ENCODE measurements around the gene SCLT1.

SCLT1 gene

DNA sequence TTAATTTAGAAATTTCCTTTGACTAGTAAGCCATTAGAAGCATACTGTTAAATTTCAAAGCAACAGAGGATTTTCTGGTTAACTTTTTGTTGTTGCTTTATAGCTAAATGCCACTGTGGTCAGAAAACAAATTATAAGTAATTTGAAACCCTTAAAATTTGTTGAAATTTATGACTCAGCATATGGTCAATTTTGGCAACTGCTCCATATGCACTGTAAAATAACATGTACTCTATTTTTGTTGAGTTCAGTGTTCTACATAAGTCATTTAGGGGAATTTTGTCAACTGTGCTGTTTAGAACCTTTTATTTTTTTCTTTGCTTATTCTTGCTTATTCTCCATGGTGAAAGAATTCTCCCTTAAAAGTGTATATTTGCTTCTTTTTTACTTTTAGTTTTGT is 28.6 kb downstream of the SCLT1 start:
- peak; percentile 0 for DNase-seq

DNA sequence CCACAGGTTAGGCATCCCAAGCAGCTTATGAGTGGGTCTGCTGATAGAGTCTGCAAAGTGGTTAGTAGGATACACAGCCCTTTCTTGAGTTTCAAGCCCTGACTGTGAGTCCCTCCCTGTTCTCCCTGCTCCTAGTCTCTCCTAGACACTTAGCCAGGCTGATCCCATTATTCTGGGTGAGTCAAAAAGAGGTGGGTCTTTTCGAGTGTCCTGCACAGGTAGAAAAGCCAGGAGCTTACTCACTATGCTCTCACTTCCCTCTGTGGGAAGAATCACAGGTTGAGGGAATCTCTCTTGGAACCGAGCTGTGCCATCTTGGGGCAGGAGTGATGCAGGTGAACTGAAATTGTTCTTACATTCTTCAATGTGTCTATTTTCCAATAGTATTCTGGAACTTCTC is 29.7 kb downstream of the SCLT1 start:
- no peak for DNase-seq

DNA sequence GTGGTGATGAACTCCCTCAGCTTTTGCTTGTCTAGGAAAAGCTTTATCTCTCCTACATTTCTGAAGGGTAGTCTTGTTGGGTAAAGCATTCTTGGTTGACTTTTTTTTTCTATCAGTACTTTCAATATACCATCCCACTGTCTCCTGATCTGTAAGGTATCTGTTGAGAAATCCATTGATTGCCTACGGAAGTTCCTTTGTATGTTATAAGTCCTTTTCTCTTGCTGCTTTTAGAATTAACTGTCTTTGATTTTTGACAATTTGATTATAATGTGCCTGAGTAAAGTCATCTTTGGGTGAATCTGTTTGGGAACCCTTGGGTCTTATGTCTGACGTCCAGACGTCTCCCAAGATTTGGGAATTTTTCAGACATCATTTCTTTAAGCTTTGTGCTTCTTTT is 30.8 kb downstream of the SCLT1 start:
- no peak for DNase-seq

DNA sequence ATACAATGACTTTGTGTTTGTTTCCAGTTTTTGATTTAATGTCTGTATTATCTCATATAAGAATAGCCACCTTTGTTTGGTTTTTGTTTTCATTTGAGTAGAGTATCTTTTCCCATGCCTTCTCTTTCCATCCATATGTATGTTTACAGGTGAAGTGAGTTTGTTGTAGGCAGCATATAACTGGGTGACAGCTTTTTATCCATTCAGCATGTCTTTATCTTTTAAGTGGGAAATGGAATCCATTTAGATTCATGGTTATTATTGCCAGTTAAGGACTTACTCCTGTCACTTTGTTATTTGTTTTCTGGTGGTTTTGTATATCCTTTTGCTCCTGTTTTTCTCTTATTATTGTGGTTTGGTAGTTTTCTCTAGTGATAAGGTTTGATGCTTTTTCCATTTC is 34.3 kb downstream of the SCLT1 start:
- no peak for DNase-seq

DNA sequence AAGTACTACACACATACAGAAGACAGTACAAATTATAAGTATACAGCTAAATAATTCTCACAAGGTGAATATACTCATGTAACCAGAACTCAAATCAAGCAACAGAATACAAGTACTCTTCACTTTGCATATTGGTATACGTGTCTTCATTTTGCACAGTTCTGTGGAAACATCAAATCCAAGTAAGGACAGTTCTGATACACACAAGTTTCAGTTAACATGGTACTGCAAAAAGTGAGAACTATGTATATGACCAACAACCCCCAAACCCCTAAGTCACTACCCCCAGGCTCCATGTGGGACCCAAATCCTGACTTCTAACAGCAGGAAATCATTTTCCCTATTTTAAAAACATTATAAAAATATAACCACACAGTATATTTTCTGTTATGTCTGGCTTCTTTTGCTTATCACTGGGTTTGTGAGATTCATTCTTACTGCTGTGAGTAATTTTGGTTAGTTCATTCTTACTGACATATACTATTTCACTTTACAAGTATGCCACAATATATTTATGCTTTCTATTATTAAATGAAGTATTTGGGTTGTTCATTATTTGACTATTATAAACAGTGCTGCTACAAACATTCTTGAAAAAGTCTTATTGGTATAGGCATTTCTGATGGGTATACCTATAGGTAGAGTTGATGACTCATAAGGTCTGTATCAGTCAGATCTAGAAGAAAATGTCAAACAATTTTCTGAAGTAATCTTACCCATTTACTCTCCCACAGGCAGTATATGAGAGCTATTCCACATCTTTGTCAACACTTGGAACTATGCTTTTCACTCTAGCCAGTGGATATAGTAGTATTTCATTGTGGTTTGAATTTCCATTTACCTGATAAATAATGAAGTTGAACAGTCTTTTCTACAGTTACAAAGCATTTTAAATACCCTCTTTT is 47.0 kb downstream of the SCLT1 start:
- DNase-seq, result no peak

DNA sequence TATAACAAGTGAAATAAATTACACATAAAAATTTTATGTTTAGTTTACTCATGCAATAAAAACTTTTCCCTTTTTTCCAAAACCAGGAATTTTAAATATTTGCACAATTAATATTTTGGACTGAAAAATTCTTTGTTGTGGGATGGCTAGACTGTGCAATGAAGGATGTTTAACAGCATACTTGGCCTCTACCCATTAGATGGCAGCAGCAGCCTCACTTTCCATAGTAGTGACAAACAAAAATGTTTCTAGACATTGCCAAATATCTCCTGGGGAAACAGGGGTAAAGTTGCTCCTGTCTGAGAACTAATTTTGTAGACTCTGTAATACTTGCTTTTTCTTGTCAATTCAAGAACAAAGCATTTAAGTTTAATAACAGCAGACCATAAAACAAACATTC is 49.8 kb downstream of the SCLT1 start:
- peak; percentile 5 for DNase-seq

DNA sequence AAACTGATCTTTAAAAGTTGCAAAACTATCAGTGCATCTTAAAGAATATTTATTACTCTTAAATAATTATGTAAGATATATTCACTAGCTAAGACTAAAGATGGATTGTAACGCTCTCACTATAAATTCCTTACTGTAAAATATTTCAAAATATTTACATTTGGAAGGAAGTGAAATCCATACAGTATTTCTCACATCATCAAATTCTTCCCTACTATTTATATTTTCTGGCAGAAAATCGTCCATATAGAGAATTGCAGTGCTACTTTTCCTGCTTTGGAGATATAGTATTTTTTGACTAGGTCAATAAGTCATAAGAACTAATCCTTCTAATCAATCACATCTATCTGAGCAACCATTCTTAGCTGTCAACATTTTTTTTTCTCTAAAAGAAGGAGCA is 52.9 kb downstream of the SCLT1 start:
- DNase-seq, result no peak

DNA sequence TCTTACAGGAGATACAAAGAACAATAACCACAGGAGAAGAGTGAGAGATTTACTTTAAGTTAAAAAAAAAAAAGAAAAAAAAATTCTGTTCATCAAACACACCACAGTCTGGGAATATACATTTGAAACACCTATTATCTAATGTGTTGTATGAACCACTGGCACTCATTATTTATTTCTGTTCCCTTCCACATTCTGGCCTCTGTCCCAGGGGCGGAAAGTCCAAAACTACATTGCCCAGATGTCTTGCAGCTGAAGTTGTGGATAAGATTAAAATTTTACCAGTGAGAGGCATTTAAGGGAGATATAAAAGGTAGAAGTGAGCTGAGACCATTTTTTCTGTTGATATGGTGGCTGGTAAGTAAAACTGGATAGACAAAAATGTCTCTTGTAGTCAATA is 56.2 kb downstream of the SCLT1 start:
- DNase-seq, result no peak

DNA sequence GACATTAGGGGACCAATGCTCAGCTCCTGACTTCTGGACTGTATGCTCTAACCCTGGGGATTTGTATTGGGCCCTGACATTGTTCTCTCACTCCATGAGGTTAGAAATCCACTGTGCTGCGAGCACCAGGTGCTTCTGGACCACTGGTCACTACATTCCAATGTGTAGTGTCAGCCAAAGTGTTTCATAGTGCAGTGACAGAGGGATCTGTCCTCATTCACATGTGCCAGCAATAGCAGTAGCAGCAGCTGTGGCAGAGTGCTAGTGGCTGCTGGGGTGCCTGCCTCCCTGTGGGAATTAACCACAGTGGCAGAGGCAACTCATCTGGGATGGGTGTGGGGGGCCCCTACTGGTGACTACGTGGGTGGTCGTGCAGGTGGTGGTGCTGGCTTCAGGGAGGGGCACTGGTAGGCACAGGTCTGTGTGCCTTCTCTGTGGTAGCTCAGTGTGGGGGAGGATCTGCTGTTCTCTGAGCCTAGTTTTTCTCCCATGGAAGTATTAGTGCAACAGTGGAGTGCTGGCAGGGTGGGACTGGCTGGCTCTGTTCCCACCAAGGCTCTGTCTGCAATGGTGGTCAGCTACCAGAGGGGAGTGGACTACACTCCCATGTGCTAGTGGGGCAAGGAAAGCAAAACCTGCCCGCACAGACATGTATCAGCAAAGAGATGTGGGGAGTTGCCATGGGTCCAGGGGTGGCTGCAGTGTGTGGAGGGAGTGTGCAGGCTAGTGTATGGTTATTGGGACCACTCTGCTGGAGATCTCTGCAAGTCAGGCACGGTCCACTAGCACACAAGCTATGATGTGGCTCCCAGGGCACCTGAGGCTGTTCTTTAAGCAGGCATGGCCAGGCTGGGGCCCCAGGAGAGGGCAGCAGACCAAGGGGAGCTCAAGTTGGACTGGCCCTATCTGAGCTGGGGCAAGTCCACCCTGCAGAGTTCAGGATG is 78.5 kb downstream of the SCLT1 start:
- DNase-seq, result no peak

DNA sequence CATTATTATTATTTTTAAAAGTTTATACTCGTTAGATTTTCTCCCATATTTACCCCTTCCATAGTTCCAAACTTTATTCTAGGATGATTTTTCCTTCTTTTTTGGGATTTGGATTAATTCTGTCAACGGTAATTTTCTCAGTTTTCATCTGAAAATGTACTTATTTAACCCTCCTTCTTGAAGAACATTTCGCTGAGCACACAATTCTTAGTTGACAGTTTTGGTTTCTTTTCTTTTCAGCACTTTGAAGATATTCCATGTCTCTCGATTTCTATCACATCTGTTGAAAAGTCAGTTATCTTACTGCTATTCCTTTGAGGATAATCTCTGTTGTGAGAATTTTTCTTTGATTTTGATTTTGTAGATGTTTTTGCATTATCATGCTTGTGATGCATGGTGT is 85.2 kb downstream of the SCLT1 start:
- DNase-seq, result no peak

DNA sequence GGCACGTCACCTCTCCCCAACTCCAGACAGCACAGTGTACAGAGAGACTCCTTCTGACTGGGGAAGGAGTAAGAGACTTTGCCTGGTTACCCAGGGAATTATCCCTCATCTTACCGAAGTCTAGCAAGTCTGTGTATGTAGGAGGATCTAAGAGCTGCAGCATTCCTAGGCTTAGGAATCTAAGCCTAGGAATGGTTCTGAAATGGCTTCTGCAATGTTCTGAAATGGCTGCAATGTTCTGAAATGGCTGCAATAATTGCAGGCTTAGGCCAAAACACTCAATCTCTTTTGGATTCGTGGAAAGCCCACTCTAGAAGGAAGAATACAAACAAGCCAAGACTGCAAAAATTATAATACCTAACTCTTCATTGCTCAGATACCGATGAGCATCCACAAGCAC is 106.4 kb downstream of the SCLT1 start:
- no peak for DNase-seq

DNA sequence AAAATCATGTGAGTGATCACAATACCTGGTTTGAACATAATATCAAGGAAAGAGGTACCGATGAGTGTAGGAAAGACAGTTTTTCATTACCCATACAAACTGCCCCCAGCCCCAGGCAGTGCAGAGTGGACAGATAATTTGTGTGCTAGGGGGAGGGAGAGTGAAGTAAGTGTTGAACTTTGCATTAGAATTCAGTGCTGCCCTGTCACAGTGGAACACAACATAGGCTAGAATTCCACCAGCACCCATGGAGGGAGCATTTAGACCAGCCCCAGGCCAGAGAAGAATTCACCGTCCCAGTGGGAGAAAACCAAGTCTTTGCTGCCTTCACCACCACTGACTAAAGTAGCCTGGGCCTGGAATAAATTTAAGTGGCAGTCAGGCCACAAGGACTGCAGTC is 107.3 kb downstream of the SCLT1 start:
- no peak for DNase-seq

DNA sequence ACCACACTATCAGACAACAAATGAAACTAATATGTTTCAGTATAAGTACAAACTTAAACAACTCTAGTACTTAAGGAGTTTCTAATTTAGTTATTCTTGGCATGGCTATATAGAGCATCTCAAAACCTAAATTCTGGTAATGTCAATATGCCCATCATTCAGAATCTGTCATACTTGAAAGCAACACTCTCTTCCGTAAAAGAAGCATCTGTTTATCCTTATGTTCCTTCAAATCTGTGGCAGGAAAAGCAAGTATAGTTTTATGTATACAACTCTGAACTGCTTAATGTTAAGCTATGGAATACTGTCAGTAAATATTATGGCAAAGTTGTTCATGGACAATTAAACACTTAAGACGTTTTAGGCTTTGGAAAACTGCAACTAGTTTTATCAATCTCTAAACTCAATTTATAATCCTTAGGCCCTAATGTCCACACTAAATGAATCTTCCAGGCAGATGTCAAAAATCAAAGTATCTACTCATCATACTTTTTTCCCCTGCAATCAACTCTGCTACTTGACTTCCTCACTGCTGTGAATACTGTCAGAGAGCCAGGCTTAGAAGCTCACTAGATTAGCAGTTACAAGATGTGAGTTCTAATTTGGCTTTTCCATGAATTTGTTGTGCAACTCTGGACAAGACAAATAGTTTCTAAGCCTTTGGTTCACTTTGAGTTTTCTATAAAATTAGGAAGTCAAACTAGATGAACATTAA is 109.4 kb downstream of the SCLT1 start:
- no peak for DNase-seq

DNA sequence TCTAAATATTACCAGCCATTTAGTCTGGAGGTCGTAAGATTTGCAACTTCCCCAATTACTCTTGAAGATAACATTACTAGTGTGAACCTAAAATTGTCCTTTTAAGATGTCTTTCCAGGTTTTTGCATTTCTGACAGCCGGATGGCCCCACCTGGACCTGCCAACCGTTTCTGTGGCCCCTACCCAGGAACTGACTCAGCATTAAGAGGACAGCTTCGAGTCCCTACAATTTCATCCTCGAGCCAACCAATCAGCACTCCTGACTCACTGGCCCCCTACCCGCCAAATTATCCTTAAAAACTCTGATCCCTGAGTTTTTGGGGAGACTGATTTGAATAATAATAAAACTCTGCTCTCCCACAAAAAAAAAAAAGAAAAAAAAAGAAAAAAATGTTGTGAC is 112.0 kb downstream of the SCLT1 start:
- peak; percentile 11 for DNase-seq

DNA sequence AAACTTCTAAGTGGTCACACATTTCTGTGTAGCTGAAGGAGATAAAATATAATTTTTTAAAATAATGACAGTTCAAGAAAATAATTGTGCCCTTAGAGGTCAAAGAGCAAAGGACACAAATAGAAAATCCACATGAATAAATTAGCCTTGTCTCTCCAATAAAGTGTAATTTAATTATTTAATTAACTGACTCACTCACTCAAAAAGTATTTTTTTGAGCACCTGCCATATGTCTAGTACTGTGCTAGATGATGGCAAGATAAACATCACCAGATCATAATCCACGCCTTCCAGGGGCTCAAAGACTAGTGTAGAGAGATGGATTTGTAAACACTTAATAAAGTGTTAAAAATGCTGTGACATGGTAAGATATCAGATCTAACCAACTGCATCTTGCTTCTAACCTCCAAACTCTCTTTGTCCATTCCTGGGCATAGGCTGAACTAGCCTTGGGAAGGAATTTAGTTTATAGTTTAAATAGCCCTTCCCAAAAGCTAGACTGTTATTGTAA is 112.5 kb downstream of the SCLT1 start:
- DNase-seq, result peak; percentile 78

DNA sequence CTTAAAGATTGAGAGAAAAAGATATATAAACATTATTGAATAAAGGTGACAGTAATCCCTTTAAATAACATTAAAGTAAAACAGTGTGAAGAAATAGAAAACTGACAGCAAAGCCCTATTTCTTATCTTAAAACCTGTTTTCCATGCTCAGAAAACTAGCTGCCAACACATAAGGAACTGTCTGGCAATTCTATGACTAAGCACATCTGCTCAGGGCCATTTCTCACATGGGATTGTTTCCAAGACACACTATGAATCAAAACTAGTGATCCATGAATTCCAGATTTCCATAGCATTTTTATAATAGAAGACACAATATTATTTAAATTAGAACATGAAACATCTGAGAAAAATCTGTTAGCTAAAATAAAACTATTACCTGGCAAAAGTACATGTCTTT is 113.4 kb downstream of the SCLT1 start:
- DNase-seq, result peak; percentile 67

DNA sequence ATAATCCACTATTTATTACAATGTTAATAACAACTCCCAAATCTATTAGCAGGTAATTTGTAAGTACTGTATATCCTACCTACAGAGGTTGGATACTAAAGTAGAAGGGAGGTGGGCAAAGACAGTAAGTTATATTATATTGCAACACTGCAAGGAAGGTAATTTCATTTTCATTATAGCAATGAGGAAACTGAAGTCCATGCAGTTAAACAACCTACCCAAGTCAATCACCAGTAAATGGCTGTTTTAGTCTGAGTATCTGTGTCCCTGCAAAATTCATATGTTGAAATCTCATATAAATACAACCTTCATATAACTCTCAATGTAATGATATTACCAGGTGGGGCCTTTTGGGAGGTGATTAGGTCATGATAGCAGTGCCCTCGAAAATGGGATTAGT is 114.4 kb downstream of the SCLT1 start:
- no peak for DNase-seq

DNA sequence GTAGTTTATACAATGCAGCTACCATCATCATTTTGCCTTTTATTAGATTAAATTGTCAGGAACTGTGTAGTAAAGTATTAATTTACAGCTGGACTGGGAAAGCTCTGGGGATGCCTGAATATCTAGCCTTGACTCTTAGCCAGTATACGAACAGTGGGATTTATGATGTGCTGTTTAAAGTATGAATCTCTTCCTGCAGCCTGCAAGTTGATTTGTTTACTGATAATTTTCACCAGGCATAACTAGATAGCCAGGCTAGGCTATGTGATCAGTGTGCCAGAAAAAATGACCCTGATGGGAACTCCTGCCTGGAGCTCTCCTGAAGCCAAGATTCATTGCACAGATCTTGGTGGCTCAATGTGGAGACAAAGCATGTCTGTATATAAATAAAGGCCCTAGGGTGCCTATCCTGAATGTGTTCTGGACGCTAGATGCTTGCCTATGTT is 119.2 kb downstream of the SCLT1 start:
- peak; percentile 83 for DNase-seq

DNA sequence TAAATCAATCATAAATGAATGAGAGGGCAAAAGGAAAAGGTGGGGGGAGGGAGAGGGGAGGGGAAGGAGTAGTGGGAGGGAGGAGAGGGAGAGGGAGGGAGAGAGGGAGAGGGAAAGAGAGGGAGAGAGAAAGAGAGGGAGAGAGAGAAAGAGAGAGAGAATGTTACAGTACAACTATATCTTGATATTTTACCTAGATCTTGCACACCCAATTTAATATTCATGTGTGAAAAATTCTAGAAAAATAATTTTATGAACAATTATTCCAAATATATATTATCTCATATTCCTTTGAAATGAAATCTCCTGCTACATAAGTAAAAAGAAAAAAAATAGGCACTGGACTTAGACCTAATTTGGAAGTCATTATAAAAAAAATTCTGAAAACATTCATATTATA is 120.0 kb downstream of the SCLT1 start:
- DNase-seq, result peak; percentile 27

DNA sequence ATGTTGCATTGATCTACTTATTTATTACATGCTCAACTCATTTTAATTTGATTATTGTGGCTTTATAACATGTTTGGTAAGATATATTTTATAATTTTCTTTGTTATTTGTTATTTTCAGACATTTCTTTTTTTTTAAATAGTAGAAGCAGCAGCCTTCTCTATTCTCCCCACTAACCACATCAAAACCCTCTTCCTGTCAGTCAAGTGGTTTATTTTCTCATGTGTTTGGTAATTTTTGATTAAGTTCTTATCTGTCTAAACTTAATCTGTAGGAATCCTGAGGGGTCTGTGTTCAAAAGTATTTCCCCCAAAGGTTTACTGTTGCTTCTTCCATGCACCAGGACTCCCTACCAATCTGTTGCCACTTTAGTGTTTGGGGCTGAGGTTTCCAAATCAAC is 131.9 kb downstream of the SCLT1 start:
- DNase-seq, result no peak

DNA sequence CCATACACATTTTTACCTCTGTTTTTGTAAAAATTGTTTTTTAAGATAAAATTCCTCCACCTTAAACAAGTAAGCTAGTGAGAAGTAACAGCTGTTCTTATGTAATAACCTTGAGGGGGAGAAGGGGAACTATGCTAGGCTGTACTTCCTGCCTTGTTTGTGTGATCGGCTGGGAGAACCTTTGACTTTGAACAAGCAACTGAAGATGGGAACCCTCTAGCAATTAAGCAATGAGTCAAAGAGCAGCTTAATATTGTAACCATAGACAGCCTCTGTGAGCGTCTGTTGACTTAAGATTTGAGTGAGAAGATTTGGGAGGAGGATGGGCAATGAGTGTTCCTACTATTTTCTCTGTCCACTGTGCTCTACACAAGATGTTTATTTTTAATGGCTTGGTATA is 135.1 kb downstream of the SCLT1 start:
- DNase-seq, result peak; percentile 1

DNA sequence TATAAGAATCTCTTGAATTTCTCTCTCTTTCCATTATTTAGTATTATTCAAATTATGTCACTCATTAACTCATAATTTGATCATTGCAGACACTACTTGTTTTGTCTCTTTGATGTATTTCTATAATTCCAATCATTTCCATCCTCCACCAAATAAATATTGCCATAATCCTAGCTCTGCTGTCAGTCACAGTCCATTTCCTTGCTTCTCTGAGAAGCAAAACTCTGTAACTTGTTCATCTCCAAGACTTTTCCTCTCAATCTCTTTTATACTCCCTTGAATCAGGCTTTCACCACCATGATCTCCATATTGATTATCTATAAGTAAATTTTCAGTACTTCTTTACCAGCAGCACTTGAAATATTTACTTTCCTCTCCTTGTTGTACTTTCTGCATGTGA is 135.9 kb downstream of the SCLT1 start:
- no peak for DNase-seq

DNA sequence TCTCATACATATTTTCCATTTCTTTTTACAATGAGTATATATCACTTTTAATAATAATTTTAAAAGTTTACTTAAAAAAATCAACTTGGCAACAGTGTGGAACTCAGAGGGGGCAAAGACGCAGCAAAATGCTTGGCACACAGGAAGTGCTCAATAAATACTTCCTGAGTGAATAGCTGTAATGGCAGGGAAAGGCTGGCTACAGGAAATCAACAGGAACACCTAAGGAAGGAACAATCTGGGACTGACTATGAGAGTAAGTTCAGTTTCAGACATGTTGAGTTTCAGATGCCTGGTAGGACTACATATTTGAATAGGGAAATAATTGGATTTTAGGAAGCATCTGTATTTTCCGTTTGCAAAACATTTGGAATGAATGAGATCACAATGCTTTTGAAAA is 137.6 kb downstream of the SCLT1 start:
- peak; percentile 0 for DNase-seq

Data from NCI-H69 (cell line).